Erythroblast (primary cell): ENCODE data around the gene MEGF8.

ENCODE experiments used
- GATA1 ChIP-seq: IDR thresholded peaks from 2 replicates; pipeline ENCODE4 v1.6.1; 2011; ENCODE audit warnings: low read depth, mild to moderate bottlenecking, control low read depth, low read length, moderate library complexity
- POLR2A ChIP-seq: IDR thresholded peaks from 2 replicates; pipeline ENCODE4 v1.6.1; 2011; ENCODE audit warnings: mild to moderate bottlenecking, low read length

DNA sequence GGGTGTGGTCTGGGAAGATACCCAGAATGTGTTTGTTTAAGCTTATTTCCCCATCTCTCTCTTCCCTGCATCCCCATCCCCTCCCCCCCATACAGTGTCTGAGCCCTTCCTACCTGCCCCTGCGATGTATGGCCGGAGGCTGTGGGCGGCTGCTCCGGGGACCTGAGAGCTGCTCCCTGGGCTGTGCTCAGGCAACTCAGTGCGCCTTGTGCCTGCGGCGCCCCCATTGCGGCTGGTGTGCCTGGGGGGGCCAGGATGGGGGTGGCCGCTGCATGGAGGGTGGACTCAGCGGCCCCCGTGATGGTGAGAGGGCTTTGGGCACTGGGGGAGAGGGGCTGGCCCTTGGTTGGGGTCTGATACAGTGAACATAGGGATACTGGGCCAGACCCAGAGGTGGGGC is 42.9 kb downstream of the MEGF8 start:
- no peak for TF ChIP-seq POLR2A
- TF ChIP-seq GATA1: no peak
